GM18870 (cell line): ENCODE measurements around the gene SKOR2.

Source experiments
- ATAC-seq: cut with Tn5 transposase; IDR thresholded peaks from one replicate; pipeline ENCODE4 v1.9.1; 2021; ENCODE audit warnings: moderate library complexity; ENCODE audit not compliant: unreplicated experiment

The SKOR2 gene

GRCh38 chr18:47260120-47260923, 8.9 kb upstream of the SKOR2 start:
- no peak for ATAC-seq

- no peak for ATAC-seq
These were observed 3.0 kb upstream of the SKOR2 start for GRCh38 chr18:47254341-47254939.

GRCh38 chr18:47253101-47253654, 1.7 kb upstream of the SKOR2 start:
- ATAC-seq = no peak

GRCh38 chr18:47250391-47251046, 941 bp downstream of the SKOR2 start:
- ATAC-seq = no peak

- ATAC-seq = no peak
These were observed 2.0 kb downstream of the SKOR2 start for GRCh38 chr18:47249314-47249981.

- no peak for ATAC-seq
These were observed 2.7 kb downstream of the SKOR2 start for GRCh38 chr18:47248604-47249313.

GRCh38 chr18:47248115-47248603, 3.3 kb downstream of the SKOR2 start:
- no peak for ATAC-seq

- ATAC-seq = no peak
These were observed 3.9 kb downstream of the SKOR2 start for GRCh38 chr18:47247416-47248114.

- no peak for ATAC-seq
These were observed 4.4 kb downstream of the SKOR2 start for GRCh38 chr18:47247036-47247415.

GRCh38 chr18:47246027-47246971, 5.2 kb downstream of the SKOR2 start:
- ATAC-seq = no peak

- ATAC-seq = no peak
These were observed 7.4 kb downstream of the SKOR2 start for GRCh38 chr18:47244086-47244485.

- no peak for ATAC-seq
These were observed 16.4 kb downstream of the SKOR2 start for GRCh38 chr18:47235096-47235495.

GRCh38 chr18:47226660-47227059, 24.8 kb downstream of the SKOR2 start:
- ATAC-seq = no peak

GRCh38 chr18:47215554-47216138, 35.8 kb downstream of the SKOR2 start:
- ATAC-seq = no peak

GRCh38 chr18:47209171-47209570, 42.3 kb downstream of the SKOR2 start:
- no peak for ATAC-seq

GRCh38 chr18:47206945-47207637, 44.4 kb downstream of the SKOR2 start:
- ATAC-seq = no peak

GRCh38 chr18:47204908-47205522, 46.4 kb downstream of the SKOR2 start:
- ATAC-seq = no peak
